Measurements from ENCODE around the gene PLK5.

PLK5 gene

DNA sequence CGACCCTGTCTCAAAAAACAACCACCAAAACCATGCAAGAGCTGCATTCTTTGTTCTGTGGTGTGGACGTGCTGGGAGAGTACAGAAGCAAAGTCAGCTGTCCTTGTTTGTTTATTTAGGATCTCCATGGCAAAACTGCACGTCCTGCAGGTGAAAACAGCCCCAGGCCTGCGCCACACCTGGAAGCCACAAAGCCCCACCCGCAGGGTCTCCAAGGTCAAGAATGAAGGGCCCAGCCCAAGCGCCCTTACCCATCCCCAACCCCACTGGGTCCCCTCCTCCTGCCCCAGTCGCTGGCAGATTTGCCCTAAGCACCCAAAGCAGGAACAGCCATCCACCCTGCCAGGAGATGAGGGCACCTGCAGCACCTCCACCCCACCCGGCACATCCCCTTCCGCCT lies 58.3 kb downstream of the PLK5 start:
- DNase-seq: peak; percentile 48

DNA sequence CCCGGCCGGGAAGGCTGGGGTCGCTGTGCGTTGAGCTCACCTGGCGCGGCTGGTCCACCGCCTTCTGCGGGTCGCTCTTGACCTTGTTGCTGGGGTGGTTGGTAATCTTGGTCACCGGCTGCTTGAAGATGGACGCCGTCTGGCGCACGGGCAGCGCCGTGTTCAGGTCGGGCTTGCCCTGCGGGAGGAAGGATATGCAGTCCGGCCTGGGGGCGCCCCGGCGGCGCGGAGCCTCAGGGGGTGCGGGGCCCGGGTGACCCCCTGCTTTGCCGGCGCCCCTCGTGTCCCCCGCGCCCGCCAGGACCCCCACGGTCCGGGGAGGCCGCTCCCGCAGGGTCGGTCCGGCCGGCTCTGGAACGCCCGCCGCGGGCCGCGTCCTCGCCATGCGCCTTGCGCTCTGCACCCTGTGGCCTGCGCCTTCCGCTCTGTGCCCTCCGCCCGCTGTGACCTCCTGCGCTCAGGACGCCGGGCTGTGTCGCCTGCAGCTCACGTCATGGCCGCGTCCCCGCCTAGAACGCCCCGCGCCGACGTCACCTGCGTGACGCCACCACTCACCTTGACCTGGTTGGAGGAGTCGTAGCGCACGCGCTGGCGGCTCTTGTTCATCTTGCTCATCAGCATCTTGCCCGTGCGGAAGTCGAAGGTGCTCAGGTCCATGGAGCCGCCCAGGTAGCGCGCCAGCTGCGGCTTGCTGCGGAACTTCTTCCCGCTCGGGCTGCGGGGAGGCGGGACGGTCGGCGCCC lies 60.8 kb downstream of the PLK5 start:
- DNase-seq: no peak

DNA sequence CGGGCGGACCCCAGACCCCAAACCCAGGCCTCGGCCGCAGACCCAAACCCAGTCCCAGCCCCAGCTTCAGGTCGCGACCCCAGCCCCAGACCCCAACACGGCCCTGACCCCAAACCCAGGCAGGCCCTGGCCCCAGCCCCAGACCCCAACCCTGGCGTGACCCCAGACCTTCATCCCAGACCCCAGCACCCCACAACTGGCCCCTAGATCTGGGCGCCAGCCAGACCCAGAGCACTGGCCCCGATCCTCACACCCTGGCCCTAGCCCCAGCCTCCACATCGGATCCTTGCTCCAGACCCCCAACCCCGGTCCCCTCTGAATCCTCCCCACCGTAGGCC lies 61.3 kb downstream of the PLK5 start:
- DNase-seq: no peak
